VCaP (cell line): ENCODE results near the gene CHRM2.
A peak's percentile ranks its signal among the peaks of the same experiment; 100 is the strongest.

ENCODE experiments used
- H3K27ac ChIP-seq: fragments of 450-650 bp; 2 replicates; pipeline ENCODE4 v1.5.1; 2017
- TF ChIP-seq, protein P1 (sequence below): fragments of 450-650 bp; conservative IDR thresholded peaks from 2 replicates; pipeline ENCODE4 v1.5.1; 2017; ENCODE audit warnings: mild to moderate bottlenecking, moderate library complexity

The CHRM2 gene

DNA sequence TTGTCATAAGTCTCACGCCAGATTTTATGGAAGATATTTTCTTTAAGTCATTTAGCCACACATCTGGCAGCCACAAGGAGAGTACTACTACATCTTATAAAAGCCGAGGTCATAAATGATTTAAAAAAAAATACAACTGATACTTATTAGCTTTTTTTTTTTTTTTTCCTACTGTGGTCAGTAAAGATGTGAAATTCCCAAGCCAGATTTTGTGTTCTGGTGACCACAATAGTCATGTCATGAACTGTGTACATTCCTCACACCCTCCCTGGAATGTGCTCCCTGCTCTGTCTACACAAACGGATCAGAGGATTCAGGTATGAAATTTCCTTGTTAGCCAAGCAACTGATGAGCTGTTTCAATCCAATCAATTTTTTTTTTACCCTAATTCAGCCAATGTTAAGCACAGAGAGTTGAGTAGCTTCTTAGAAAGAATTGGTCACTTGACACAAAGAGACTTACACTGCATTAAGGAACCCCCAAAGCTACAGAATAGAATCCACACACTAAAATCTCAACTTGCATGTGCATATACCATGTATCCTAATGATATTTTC lies 54.7 kb downstream of the CHRM2 start:
- TF ChIP-seq, protein P1, sequence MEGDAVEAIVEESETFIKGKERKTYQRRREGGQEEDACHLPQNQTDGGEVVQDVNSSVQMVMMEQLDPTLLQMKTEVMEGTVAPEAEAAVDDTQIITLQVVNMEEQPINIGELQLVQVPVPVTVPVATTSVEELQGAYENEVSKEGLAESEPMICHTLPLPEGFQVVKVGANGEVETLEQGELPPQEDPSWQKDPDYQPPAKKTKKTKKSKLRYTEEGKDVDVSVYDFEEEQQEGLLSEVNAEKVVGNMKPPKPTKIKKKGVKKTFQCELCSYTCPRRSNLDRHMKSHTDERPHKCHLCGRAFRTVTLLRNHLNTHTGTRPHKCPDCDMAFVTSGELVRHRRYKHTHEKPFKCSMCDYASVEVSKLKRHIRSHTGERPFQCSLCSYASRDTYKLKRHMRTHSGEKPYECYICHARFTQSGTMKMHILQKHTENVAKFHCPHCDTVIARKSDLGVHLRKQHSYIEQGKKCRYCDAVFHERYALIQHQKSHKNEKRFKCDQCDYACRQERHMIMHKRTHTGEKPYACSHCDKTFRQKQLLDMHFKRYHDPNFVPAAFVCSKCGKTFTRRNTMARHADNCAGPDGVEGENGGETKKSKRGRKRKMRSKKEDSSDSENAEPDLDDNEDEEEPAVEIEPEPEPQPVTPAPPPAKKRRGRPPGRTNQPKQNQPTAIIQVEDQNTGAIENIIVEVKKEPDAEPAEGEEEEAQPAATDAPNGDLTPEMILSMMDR, result no peak
- no peak overlapping the region for H3K27ac ChIP-seq

DNA sequence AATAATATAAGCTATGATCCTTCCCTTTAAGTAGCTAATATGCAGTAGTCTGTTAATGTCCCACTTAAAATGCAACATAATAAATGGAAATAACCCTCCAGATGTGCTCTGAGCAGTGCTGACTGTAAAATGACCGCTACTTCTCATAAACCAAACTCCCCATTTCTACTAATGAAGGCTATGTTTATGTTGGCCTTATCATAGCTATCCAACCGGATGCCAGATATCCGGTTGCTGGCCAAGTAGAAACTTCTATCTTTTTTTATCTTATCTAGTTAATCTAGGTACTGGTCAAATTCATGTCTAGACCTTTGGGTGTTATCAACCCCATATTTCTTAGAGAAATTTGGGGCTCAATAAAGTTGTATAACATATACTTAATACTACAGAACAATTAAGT lies 56.6 kb downstream of the CHRM2 start:
- peak overlapping the region; percentile 60 for H3K27ac ChIP-seq
- TF ChIP-seq, protein P1, result no peak

DNA sequence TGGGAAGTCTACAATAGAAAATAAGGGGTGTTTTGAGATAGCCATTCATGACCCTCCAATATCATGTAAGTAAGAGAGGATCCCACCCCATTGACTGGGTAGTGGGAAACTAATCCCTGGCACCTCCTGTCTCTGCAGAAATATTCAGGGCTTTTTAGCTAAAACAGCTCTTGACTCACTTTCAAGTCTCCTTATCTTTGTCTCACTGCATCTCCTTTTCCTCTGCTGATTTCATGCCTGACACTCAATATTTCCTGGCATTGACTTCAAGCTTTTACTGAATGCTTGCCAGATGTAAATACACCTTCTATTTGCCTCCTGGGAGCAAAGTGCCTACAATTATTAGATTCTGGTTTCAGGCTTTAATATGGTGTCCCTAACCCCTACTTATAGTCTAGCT lies 57.1 kb downstream of the CHRM2 start:
- TF ChIP-seq, protein P1, result no peak

DNA sequence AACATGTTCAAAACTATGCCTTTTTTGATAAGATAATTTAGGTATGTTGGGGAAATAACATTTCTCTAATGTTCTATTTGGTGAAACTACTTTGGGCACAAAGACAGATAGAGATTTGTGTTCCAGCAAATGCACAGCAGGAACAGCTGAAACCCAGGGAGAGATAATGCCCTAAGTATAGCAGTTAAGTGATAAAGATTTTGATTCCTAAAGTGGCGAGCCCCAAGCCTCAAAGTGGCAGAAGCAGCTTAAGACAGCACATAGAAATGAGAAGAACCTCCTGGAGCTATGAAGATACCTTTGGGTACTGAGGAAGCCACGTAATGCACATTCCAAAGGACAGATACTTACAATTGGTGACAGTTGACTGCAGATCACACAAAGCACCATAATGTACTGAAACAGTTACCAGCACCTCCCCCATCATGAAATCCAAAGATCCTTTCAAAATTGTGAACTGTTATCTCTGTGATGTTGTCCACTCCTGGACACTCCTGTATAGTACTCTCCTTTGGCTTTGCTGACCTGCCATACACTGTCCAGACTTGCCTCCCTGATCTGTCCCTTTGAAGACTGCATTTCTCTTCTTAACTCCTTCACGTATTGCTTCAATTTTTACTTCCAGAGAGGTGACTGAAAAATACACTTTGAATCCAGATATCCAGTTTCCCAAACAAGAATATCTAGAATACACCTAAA lies 62.9 kb downstream of the CHRM2 start:
- TF ChIP-seq, protein P1, result no peak
- no peak overlapping the region for H3K27ac ChIP-seq

More for the DNA sequence above, 57.1 kb downstream of the CHRM2 start:
- H3K27ac ChIP-seq, result peak overlapping the region; percentile 60

DNA sequence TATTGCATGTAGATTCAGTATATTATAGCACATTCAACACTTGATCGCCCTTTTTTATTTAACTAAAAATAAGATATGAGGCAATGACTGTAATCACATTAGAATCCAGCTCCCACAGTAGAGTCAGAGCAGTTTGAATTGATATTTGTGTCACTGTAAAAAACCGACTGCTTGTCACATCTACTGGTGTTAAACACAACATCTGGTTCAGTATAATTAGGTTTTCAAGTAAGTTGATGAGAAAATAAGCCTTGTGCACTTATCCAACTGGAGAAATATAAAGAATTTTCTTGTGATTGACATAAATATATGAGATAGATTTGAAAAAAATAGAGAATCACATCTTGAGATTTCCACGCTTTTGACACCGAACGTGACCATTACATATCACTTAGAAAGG lies 69.0 kb downstream of the CHRM2 start:
- H3K27ac ChIP-seq, result no peak overlapping the region
- TF ChIP-seq, protein P1, result no peak

DNA sequence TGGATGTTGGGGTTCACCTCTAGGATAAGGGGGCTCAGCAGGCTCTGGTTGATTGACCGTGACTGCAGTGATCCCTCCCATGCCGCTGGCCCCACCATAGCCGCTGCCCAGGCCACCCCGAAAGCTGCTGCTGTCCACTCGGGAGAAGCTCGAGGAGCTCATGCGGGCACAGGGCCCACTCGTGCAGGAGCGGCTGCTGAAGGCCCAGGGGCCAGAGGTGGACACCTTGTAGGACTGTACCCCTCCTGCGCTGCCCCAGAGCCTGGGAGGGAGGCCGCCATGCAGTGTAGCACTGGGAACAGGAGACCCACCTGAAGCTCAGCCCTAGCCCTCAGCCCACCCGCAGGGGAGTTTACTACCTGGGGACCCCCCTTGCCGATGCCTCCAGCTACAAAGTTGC lies 70.0 kb downstream of the CHRM2 start:
- no peak overlapping the region for H3K27ac ChIP-seq
- TF ChIP-seq, protein P1, result no peak

DNA sequence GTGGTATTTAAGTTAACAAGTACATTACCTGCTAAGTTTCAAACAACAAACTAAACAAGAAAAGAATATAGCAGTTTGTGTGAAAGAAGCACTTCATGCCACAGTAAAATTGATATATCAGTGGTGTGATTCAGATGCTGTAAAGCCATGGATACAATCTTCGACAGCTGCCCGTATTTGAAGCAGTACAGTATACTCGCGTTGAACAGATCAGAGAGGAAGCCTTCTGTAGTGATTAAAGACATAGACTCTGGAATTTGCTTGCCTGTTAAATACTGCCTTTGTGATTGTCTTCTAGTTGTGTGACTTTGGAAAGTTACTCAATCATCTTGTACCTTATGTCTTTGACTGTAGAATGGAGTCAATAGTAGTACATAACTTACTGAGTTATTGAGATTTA lies 71.7 kb downstream of the CHRM2 start:
- TF ChIP-seq, protein P1, result no peak
- H3K27ac ChIP-seq, result no peak overlapping the region
